Measurements from ENCODE around the gene MGARP. TPM values are rescaled to one million over a fixed set of nuclear protein-coding genes. Genes with fewer than 3 reads are reported as not detected.

Gene MGARP
- total and polyA plus RNA-seq, 2 experiments from 2014 or later = 2.1 to 2.9 TPM

- H2AFZ ChIP-seq = no peak overlapping the region
- no peak overlapping the region for H3K27ac ChIP-seq
- no peak overlapping the region for H3K9ac ChIP-seq
- in situ Hi-C loops (cut with MboI) = no loop called here
- no peaks in the 10 kb centered on the region for H3K36me3 ChIP-seq (ENCODE audit: low read depth)
- H3K9me3 ChIP-seq (ENCODE audit: low read depth) = no peaks in the 10 kb centered on the region
- H3K9me2 ChIP-seq (ENCODE audit: insufficient read depth) = no peaks in the 10 kb centered on the region
- no peaks in the 10 kb centered on the region for H4K20me1 ChIP-seq (ENCODE audit: insufficient read depth)
- peaks cover 25% of the 10 kb centered on the region for H3F3A ChIP-seq (ENCODE audit: insufficient read depth)
- H3K4me2 ChIP-seq (ENCODE audit: unreplicated experiment) = no peak overlapping the region
- 66 to 72% methylated on average over 16 of the region's 16 CpGs for WGBS, 2 experiments (ENCODE audit: low coverage in 1 of 2, low lambda C conversion rate in 2 of 2, missing lambda C conversion rate in 2 of 2)
- TF ChIP-seq EZH2phosphoT487 (IDR thresholded peaks at IDR 0.05; ENCODE audit: insufficient read depth, low read depth) = no peak
- TF ChIP-seq EZH2 (IDR thresholded peaks at IDR 0.05; ENCODE audit: insufficient read depth, poor library complexity, severe bottlenecking) = no peak
- H3K27me3 ChIP-seq (replicated peaks; ENCODE audit: insufficient read depth) = no peaks in the 10 kb centered on the region
- DNase-seq = no peak
- peaks cover 25% of the 10 kb centered on the region for H3K4me1 ChIP-seq (ENCODE audit: insufficient read depth)
- H3K4me3 ChIP-seq = no peak overlapping the region
- H3K79me2 ChIP-seq (ENCODE audit: insufficient read depth) = no peaks in the 10 kb centered on the region
Measured at GRCh38 chr4:139278485-139278884, 1.5 kb downstream of the MGARP start.

DNA sequence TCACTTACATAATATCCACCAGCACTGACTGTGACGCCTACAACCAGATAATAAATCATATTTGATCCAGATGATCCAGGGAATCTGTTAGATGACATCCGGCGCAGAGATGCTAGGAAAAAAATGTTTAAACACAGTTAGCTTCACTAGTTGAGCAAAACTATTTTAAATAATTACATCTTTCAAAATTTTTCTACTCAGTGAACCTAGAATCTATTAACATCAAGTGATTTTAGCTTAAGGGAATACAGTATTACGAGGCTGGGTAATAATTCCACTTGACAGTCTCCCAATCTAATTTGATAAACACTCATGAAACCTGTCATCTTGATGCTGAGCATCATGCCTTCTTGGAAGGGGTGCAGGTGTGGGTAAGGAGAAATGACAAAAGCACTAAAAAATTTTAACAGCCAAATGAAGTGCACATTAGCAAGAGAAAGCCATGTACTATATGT is 4.7 kb downstream of the MGARP start:
- Histone ChIP-seq H3K4me1 (ENCODE audit: insufficient read depth) (no peaks in the 10 kb centered on the region), H3K4me2 (ENCODE audit: unreplicated experiment) (no peak overlapping the region), H3K27me3 (replicated peaks; ENCODE audit: insufficient read depth) (no peaks in the 10 kb centered on the region), H4K20me1 (ENCODE audit: insufficient read depth) (no peaks in the 10 kb centered on the region), H3K4me3 (no peak overlapping the region), H3F3A (ENCODE audit: insufficient read depth) (no peaks in the 10 kb centered on the region), H3K9ac (no peak overlapping the region), H3K9me3 (ENCODE audit: low read depth) (no peaks in the 10 kb centered on the region), H3K79me2 (ENCODE audit: insufficient read depth) (no peaks in the 10 kb centered on the region), H2AFZ (no peak overlapping the region), H3K27ac (no peak overlapping the region), H3K9me2 (ENCODE audit: insufficient read depth) (no peaks in the 10 kb centered on the region), H3K36me3 (ENCODE audit: low read depth) (no peaks in the 10 kb centered on the region)
- TF ChIP-seq EZH2 (IDR thresholded peaks at IDR 0.05; ENCODE audit: insufficient read depth, poor library complexity, severe bottlenecking) = no peak
- no peak for TF ChIP-seq EZH2phosphoT487 (IDR thresholded peaks at IDR 0.05; ENCODE audit: insufficient read depth, low read depth)
- WGBS, 2 experiments (ENCODE audit: low coverage in 1 of 2, low lambda C conversion rate in 2 of 2, missing lambda C conversion rate in 2 of 2) = 74 to 80% methylated on average over 4 of the region's 4 CpGs
- no peak for DNase-seq
- in situ Hi-C loops (cut with MboI) = no loop called here

- no peaks in the 10 kb centered on the region for H3K4me1 ChIP-seq (ENCODE audit: insufficient read depth)
- no peaks in the 10 kb centered on the region for H3K9me3 ChIP-seq (ENCODE audit: low read depth)
- H4K20me1 ChIP-seq (ENCODE audit: insufficient read depth) = no peaks in the 10 kb centered on the region
- H3K27me3 ChIP-seq (replicated peaks; ENCODE audit: insufficient read depth) = no peaks in the 10 kb centered on the region
- no peak overlapping the region for H3K9ac ChIP-seq
- H3K4me2 ChIP-seq (ENCODE audit: unreplicated experiment) = no peak overlapping the region
- WGBS, 2 experiments (ENCODE audit: low coverage in 1 of 2, low lambda C conversion rate in 2 of 2, missing lambda C conversion rate in 2 of 2) = 90 to 94% methylated on average over 1 of the region's 1 CpG
- DNase-seq = no peak
- no peaks in the 10 kb centered on the region for H3K36me3 ChIP-seq (ENCODE audit: low read depth)
- H3F3A ChIP-seq (ENCODE audit: insufficient read depth) = no peaks in the 10 kb centered on the region
- H3K4me3 ChIP-seq = no peak overlapping the region
- H2AFZ ChIP-seq = no peak overlapping the region
- H3K79me2 ChIP-seq (ENCODE audit: insufficient read depth) = no peaks in the 10 kb centered on the region
- no peak overlapping the region for H3K27ac ChIP-seq
- no peak for TF ChIP-seq EZH2phosphoT487 (IDR thresholded peaks at IDR 0.05; ENCODE audit: insufficient read depth, low read depth)
- in situ Hi-C loops (cut with MboI) = no loop called here
- no peaks in the 10 kb centered on the region for H3K9me2 ChIP-seq (ENCODE audit: insufficient read depth)
Measured at GRCh38 chr4:139274790-139275189, 5.2 kb downstream of the MGARP start.

- no peak overlapping the region for H3K4me3 ChIP-seq
- WGBS, 2 experiments (ENCODE audit: low coverage in 1 of 2, low lambda C conversion rate in 2 of 2, missing lambda C conversion rate in 2 of 2) = 49 to 63% methylated on average over 1 of the region's 1 CpG
- H4K20me1 ChIP-seq (ENCODE audit: insufficient read depth) = no peaks in the 10 kb centered on the region
- H2AFZ ChIP-seq = no peak overlapping the region
- H3K36me3 ChIP-seq (ENCODE audit: low read depth) = no peaks in the 10 kb centered on the region
- H3K4me2 ChIP-seq (ENCODE audit: unreplicated experiment) = no peak overlapping the region
- no peak overlapping the region for H3K9ac ChIP-seq
- H3K4me1 ChIP-seq (ENCODE audit: insufficient read depth) = no peaks in the 10 kb centered on the region
- H3K9me2 ChIP-seq (ENCODE audit: insufficient read depth) = no peaks in the 10 kb centered on the region
- no peak overlapping the region for H3K27ac ChIP-seq
- no peak for DNase-seq
- H3K27me3 ChIP-seq (replicated peaks; ENCODE audit: insufficient read depth) = no peaks in the 10 kb centered on the region
- TF ChIP-seq EZH2phosphoT487 (IDR thresholded peaks at IDR 0.05; ENCODE audit: insufficient read depth, low read depth) (no peak), EZH2 (IDR thresholded peaks at IDR 0.05; ENCODE audit: insufficient read depth, poor library complexity, severe bottlenecking) (no peak)
- no peaks in the 10 kb centered on the region for H3F3A ChIP-seq (ENCODE audit: insufficient read depth)
- in situ Hi-C loops (cut with MboI) = no loop called here
- no peaks in the 10 kb centered on the region for H3K79me2 ChIP-seq (ENCODE audit: insufficient read depth)
- no peaks in the 10 kb centered on the region for H3K9me3 ChIP-seq (ENCODE audit: low read depth)
Measured at GRCh38 chr4:139273835-139274234, 6.2 kb downstream of the MGARP start.

DNA sequence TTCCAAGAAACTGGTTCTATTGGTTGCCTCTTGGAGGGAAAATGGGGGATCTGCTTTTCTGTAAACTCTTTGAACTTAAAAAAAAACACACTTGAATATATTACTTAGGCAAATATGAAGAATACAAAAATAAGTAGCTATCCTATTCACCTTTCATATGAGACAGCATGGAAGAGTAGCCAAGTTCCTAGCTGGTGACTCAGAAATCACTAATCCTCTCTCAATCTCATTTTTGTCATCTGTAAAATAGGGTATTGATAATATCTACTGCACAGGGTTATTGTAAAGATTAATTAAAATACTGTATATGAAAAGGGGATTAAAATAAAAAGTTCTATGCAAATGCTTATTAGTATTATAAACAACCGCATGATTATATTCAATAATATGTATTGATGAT is 12.7 kb downstream of the MGARP start:
- no peaks in the 10 kb centered on the region for H3K9me3 ChIP-seq (ENCODE audit: low read depth)
- no peak overlapping the region for H3K9ac ChIP-seq
- H3K4me1 ChIP-seq (ENCODE audit: insufficient read depth) = peaks cover 20% of the 10 kb centered on the region
- H3K9me2 ChIP-seq (ENCODE audit: insufficient read depth) = no peaks in the 10 kb centered on the region
- H3K27me3 ChIP-seq (replicated peaks; ENCODE audit: insufficient read depth) = no peaks in the 10 kb centered on the region
- no peak overlapping the region; the same call in 1 of the 2 replicates for H3K27ac ChIP-seq
- H3F3A ChIP-seq (ENCODE audit: insufficient read depth) = peaks cover 24% of the 10 kb centered on the region
- in situ Hi-C loops (cut with MboI) = no loop called here
- DNase-seq = peak; percentile 37
- 96 to 97% methylated on average over 1 of the region's 1 CpG for WGBS, 2 experiments (ENCODE audit: low coverage in 1 of 2, low lambda C conversion rate in 2 of 2, missing lambda C conversion rate in 2 of 2)
- no peaks in the 10 kb centered on the region for H3K79me2 ChIP-seq (ENCODE audit: insufficient read depth)
- H3K36me3 ChIP-seq (ENCODE audit: low read depth) = no peaks in the 10 kb centered on the region
- no peaks in the 10 kb centered on the region for H4K20me1 ChIP-seq (ENCODE audit: insufficient read depth)
- H2AFZ ChIP-seq = no peak overlapping the region
- TF ChIP-seq EZH2phosphoT487 (IDR thresholded peaks at IDR 0.05; ENCODE audit: insufficient read depth, low read depth) = no peak
- TF ChIP-seq EZH2 (IDR thresholded peaks at IDR 0.05; ENCODE audit: insufficient read depth, poor library complexity, severe bottlenecking) = no peak
- H3K4me2 ChIP-seq (ENCODE audit: unreplicated experiment) = peak overlapping the region; percentile 88
- peak overlapping the region; percentile 73 for H3K4me3 ChIP-seq

Measured in GM23248 (cell line).